Measurements from ENCODE around the gene PLAC1.
A peak's percentile ranks its signal among the peaks of the same experiment; 100 is the strongest.

PLAC1 gene

GRCh38 chrX:134658002-134658759, at the start of gene PLAC1:
TSS of gene PLAC1 (minus strand) at chrX:134658471. CDS start at chrX:134566682, 91,789 bp downstream.
- no peak for ATAC-seq

GRCh38 chrX:134706138-134706537, 47.9 kb upstream of the PLAC1 start:
- no peak for ATAC-seq

GRCh38 chrX:134695999-134696398, 37.7 kb upstream of the PLAC1 start:
- no peak for ATAC-seq

- no peak for ATAC-seq
These were observed 36.4 kb upstream of the PLAC1 start for GRCh38 chrX:134694333-134695322.

GRCh38 chrX:134693644-134694043, 35.4 kb upstream of the PLAC1 start:
- ATAC-seq: no peak

- no peak for ATAC-seq
These were observed 34.7 kb upstream of the PLAC1 start for GRCh38 chrX:134692990-134693389.

GRCh38 chrX:134692233-134692632, 34.0 kb upstream of the PLAC1 start:
- ATAC-seq: no peak

- ATAC-seq: no peak
These were observed 33.2 kb upstream of the PLAC1 start for GRCh38 chrX:134691453-134691852.

- ATAC-seq: no peak
These were observed 30.6 kb upstream of the PLAC1 start for GRCh38 chrX:134688839-134689238.

- no peak for ATAC-seq
These were observed 30.0 kb upstream of the PLAC1 start for GRCh38 chrX:134688031-134688823.

- ATAC-seq: no peak
These were observed 27.4 kb upstream of the PLAC1 start for GRCh38 chrX:134685668-134686067.

- ATAC-seq: no peak
These were observed 26.7 kb upstream of the PLAC1 start for GRCh38 chrX:134684956-134685355.

GRCh38 chrX:134683351-134684005, 25.2 kb upstream of the PLAC1 start:
- ATAC-seq: no peak

GRCh38 chrX:134682081-134682480, 23.8 kb upstream of the PLAC1 start:
- ATAC-seq: no peak

- no peak for ATAC-seq
These were observed 21.4 kb upstream of the PLAC1 start for GRCh38 chrX:134679644-134680043.

GRCh38 chrX:134679221-134679620, 20.9 kb upstream of the PLAC1 start:
- no peak for ATAC-seq

GRCh38 chrX:134677332-134677731, 19.1 kb upstream of the PLAC1 start:
- ATAC-seq: no peak

- no peak for ATAC-seq
These were observed 18.2 kb upstream of the PLAC1 start for GRCh38 chrX:134676436-134676835.

GRCh38 chrX:134673123-134673522, 14.9 kb upstream of the PLAC1 start:
- no peak for ATAC-seq

- ATAC-seq: no peak
These were observed 13.8 kb upstream of the PLAC1 start for GRCh38 chrX:134672101-134672500.

GRCh38 chrX:134671294-134671693, 13.0 kb upstream of the PLAC1 start:
- peak in 1 of 2 donors; percentile 7 for ATAC-seq

All from activated CD4-positive, CD25-positive, alpha-beta regulatory T cell treated with anti-CD3 and anti-CD28 coated beads, Interleukin-2, amount 50 U/mL, for 24 hours (primary cell).